GM19193 (cell line): ENCODE measurements around the gene KCTD8.

Experiments
- POLR2A ChIP-seq: IDR thresholded peaks from 4 replicates; pipeline ENCODE4 v1.6.1; 2011; ENCODE audit not compliant: insufficient read depth, insufficient read length; ENCODE audit errors: extremely low read depth

Gene KCTD8

GRCh38 chr4:44157611-44158277, 290.9 kb downstream of the KCTD8 start:
- TF ChIP-seq POLR2A = no peak

GRCh38 chr4:44150091-44150576, 298.5 kb downstream of the KCTD8 start:
- no peak for TF ChIP-seq POLR2A

GRCh38 chr4:44149282-44149681, 299.3 kb downstream of the KCTD8 start:
- TF ChIP-seq POLR2A = no peak

- TF ChIP-seq POLR2A = no peak
These were observed 301.0 kb downstream of the KCTD8 start for GRCh38 chr4:44147571-44148075.

- no peak for TF ChIP-seq POLR2A
These were observed 302.1 kb downstream of the KCTD8 start for GRCh38 chr4:44146516-44146915.

GRCh38 chr4:44145868-44146267, 302.7 kb downstream of the KCTD8 start:
- TF ChIP-seq POLR2A = no peak

- no peak for TF ChIP-seq POLR2A
These were observed 316.1 kb downstream of the KCTD8 start for GRCh38 chr4:44132526-44132925.
